Activated CD8-positive, alpha-beta T cell treated with anti-CD3 and anti-CD28 coated beads, Interleukin-2, amount 10 ng/mL, durations not matched to agents 7 days and 5 days (primary cell): Measurements from ENCODE around the gene TBC1D1. TPM values are rescaled to one million over a fixed set of nuclear protein-coding genes. Genes with fewer than 3 reads are reported as not detected.

Experiments
- ATAC-seq: fragments of 150-1000 bp; cut with Tn5 transposase; one replicate; pipeline ENCODE4 v1.10.0; 2021; ENCODE audit warnings: moderate library complexity
- CTCF ChIA-PET: fragments of 350-600 bp; sonication (Branson Sonifier 250); formaldehyde crosslinking; loops from one replicate; lab custom pipeline; 2021; ENCODE audit warnings: antibody characterized with exemption; lab: Charles Lee
- POLR2A ChIA-PET: fragments of 350-600 bp; sonication (Branson Sonifier 250); formaldehyde crosslinking; loops from one replicate; lab custom pipeline; 2021; ENCODE audit warnings: antibody characterized with exemption; lab: Charles Lee
- DNase-seq: peaks from one replicate; pipeline ENCODE4 v3.0.0-alpha.2; 2020
- H3K27ac Mint-ChIP-seq: one replicate; pipeline ENCODE4 v1.8.0; 2021; ENCODE audit warnings: mild to moderate bottlenecking, mixed read lengths
- H3K27me3 Mint-ChIP-seq: one replicate; pipeline ENCODE4 v1.8.0; 2021; ENCODE audit warnings: low read depth, mixed read lengths
- H3K36me3 Mint-ChIP-seq: one replicate; pipeline ENCODE4 v1.8.0; 2021; ENCODE audit warnings: low read depth, mixed read lengths
- H3K4me1 Mint-ChIP-seq: one replicate; pipeline ENCODE4 v1.8.0; 2021; ENCODE audit warnings: low read depth, mixed read lengths
- H3K4me3 Mint-ChIP-seq: one replicate; pipeline ENCODE4 v1.8.0; 2021; ENCODE audit warnings: mild to moderate bottlenecking, mixed read lengths
- H3K9me3 Mint-ChIP-seq: one replicate; pipeline ENCODE4 v1.8.0; 2022; ENCODE audit warnings: mixed read lengths; ENCODE audit not compliant: insufficient read depth
- total RNA-seq, 2 experiments: library from RNA; stranded (reverse); gene quantifications; one replicate each; pipeline ENCODE4 v1.2.3, GENCODE V29; 2021

The TBC1D1 gene
- total RNA-seq, 2 experiments from 2014 or later = 84.4 to 87.6 TPM

GRCh38 chr4:37934096-37934495 is 43.2 kb downstream of the TBC1D1 start:
- Mint-ChIP-seq H3K27me3 (no peaks in the 10 kb centered on the region), H3K36me3 (peaks cover 30% of the 10 kb centered on the region), H3K9me3 (peaks cover 7% of the 10 kb centered on the region), H3K4me3 (no peak overlapping the region), H3K27ac (no peak overlapping the region), H3K4me1 (peaks cover 11% of the 10 kb centered on the region)
- ChIA-PET POLR2A (no interaction called here), CTCF (no interaction called here)
- ATAC-seq (no peak), DNase-seq (no peak)

DNA sequence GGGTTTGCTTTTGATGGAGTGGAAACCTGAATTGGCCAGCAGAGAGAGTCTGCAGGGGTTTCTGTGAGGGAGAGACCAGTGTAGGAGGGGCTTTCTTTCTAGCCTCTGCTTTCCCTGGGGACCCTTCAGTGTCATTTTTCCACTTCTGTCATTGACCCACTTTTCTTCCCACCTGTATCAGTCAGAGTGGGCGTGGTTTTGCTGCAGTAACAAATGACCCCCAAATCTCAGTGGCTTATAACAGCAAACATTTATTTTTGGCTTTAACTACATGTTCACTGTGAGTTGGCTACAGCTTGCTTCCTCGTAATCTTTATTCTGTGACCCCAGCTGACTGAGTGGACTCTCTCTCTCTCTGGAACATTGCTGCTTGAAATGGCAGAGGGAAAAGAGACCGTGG is 43.7 kb downstream of the TBC1D1 start:
- H3K27me3 Mint-ChIP-seq = no peaks in the 10 kb centered on the region
- no peak overlapping the region for H3K4me3 Mint-ChIP-seq
- POLR2A ChIA-PET = no interaction called here
- peaks cover 6% of the 10 kb centered on the region for H3K4me1 Mint-ChIP-seq
- H3K9me3 Mint-ChIP-seq = peaks cover 7% of the 10 kb centered on the region
- peaks cover 29% of the 10 kb centered on the region for H3K36me3 Mint-ChIP-seq
- no peak for DNase-seq
- no peak overlapping the region for H3K27ac Mint-ChIP-seq
- CTCF ChIA-PET = no interaction called here
- ATAC-seq = no peak

GRCh38 chr4:37935026-37935425 is 44.1 kb downstream of the TBC1D1 start:
- ATAC-seq = no peak
- no peak overlapping the region for H3K27ac Mint-ChIP-seq
- H3K4me3 Mint-ChIP-seq = no peak overlapping the region
- ChIA-PET CTCF (no interaction called here), POLR2A (no interaction called here)
- H3K36me3 Mint-ChIP-seq = peaks cover 25% of the 10 kb centered on the region
- DNase-seq = no peak
- no peaks in the 10 kb centered on the region for H3K27me3 Mint-ChIP-seq
- H3K9me3 Mint-ChIP-seq = peaks cover 7% of the 10 kb centered on the region
- H3K4me1 Mint-ChIP-seq = peaks cover 1% of the 10 kb centered on the region

DNA sequence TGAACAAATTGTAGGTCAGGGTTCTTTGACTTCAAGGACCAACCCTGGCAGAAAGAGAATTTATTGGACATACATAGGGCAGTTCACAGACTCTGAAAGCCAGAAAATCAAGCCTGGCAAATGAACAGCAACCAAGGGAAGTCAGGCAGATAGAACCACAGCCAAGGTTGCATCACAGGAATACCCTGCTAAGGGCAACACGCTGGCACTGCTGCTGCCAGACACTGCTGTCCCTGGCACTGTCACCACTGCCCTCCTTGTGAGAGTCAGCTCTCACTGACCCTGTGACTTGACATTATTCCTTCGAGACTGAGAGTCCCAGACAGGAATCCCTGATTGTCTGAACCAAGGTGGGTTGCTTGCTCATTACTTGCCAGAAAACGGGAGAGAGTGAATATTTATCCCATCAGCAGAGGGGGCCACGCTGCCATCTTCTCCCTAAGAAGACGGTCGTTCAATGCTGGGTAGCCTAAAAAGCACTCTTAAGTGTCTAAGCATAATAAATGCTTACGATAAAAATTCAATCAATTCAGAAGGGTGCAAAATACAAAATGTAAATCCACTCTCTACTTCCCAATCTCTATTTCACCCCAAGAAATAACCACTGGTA is 46.1 kb downstream of the TBC1D1 start:
- H3K9me3 Mint-ChIP-seq = peaks cover 7% of the 10 kb centered on the region
- DNase-seq (no peak), ATAC-seq (no peak)
- no peaks in the 10 kb centered on the region for H3K27me3 Mint-ChIP-seq
- ChIA-PET CTCF (no interaction called here), POLR2A (no interaction called here)
- peaks cover 27% of the 10 kb centered on the region for H3K36me3 Mint-ChIP-seq
- H3K4me3 Mint-ChIP-seq = no peak overlapping the region
- no peaks in the 10 kb centered on the region for H3K4me1 Mint-ChIP-seq
- H3K27ac Mint-ChIP-seq = no peak overlapping the region

DNA sequence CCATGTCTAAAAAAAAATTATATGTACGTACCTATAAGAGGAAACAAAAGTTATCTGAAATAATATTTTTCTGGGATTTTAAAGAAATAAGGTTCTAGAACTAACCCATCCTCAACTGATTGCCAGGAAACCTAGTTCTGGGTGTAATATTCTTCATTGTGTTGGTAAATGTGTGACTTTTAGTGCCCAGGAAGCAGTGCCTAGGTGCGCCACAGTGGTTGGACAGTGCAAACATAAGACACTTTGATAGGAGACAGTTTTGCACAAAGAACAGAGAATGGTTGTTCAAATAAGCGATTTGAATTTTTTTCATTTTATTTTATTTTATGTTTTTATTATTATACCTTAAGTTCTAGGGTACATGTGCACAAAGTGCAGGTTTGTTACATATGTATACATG is 47.3 kb downstream of the TBC1D1 start:
- no peak overlapping the region for H3K4me3 Mint-ChIP-seq
- POLR2A ChIA-PET = no interaction called here
- peaks cover 7% of the 10 kb centered on the region for H3K9me3 Mint-ChIP-seq
- no peak for ATAC-seq
- H3K36me3 Mint-ChIP-seq = peaks cover 30% of the 10 kb centered on the region
- no peak overlapping the region for H3K27ac Mint-ChIP-seq
- no peak for DNase-seq
- no peaks in the 10 kb centered on the region for H3K4me1 Mint-ChIP-seq
- H3K27me3 Mint-ChIP-seq = no peaks in the 10 kb centered on the region
- CTCF ChIA-PET = no interaction called here

DNA sequence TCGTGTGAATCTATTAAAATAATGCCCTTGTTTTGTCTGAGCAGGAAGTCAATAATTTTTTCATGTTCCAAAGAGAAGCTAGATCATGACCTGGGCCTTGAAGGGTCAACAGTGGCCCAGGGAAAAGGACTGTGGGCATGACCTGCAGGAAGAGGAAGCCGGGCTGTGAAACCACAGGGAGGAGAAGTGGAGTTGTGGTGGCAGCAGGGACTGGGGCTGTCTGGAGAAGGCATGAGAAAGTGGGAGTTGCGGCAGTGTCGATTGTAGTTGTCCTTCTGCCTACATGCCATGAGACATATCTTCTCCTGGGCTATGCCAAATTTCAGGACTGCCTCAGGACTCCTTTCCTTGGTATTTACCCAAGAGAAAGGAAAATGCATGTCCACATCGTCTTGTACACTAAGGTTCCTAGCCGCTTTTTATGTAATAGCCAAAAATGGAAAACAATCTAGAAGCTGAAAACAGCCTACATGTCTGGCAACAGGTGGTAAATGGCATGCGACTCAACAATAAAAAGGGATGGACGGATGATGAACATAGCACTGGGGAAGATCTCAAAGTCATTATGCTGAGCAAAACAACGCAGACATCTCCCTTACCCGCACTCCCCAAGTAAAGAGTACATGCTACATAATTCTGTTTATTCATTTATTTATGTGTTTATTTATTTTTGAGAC is 55.8 kb downstream of the TBC1D1 start:
- Mint-ChIP-seq H3K27me3 (no peaks in the 10 kb centered on the region), H3K36me3 (peaks cover 32% of the 10 kb centered on the region), H3K27ac (no peak overlapping the region), H3K4me1 (peaks cover 29% of the 10 kb centered on the region), H3K9me3 (no peaks in the 10 kb centered on the region), H3K4me3 (no peak overlapping the region)
- DNase-seq = no peak
- POLR2A ChIA-PET = no interaction called here
- CTCF ChIA-PET = no interaction called here
- ATAC-seq = no peak

DNA sequence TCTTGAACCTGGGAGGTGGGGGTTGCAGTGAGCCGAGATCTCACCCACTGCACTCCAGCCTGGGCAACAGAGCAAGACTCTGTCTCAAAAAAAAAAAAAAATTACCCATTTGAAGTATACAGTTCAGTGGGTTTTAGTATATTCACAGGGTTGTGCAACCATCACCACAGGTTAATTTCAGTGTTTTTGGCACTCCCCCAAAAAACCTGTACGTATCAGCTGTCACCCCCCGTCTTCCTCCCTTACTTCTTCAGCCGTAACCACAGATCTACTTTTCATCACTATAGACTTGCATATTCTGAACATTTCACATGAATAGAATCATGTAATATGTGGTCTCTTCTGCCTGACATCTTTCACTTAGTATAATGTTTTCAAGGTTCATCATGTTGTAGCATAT is 57.7 kb downstream of the TBC1D1 start:
- no peak for DNase-seq
- no peak for ATAC-seq

DNA sequence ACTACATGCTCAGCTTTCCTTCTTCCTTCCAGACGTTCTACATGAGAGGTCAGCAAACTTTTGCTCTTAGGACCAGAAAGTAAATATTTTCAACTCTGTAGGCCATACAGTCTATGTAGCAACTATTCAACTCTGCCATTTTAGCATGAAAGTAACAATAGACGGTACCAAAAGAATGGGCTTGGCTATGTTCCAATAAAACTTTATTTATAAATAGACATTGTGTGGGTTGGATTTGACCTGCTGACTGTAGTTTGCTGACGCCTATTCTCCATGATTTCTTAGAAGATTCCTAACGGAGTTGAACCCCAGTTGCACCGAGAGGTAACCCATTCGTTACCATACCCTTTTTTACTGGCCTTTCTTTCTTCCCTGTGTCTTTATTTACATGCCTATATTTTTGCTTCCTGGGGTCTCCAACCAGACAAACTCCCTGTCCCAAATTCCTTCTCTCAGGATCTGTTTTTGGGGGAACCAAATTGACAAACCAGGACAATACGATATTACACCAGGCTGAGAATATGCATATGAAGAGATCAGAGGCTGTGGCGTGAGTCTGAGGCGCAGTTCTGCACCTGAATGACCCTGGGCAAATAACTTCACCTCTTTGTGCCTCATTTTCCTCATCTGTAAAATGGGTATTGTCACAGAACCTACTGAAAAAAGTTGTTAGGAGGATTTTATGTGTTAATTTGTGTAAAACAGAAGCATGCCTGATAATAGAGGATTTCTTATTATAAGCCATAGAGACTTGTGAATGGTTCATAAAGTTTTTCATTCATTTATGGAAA is 58.9 kb downstream of the TBC1D1 start:
- H3K4me1 Mint-ChIP-seq = peaks cover 29% of the 10 kb centered on the region
- POLR2A ChIA-PET = no interaction called here

More for the DNA sequence above, 57.7 kb downstream of the TBC1D1 start:
- peaks cover 29% of the 10 kb centered on the region for H3K4me1 Mint-ChIP-seq
- ChIA-PET POLR2A (no interaction called here), CTCF (no interaction called here)
- no peaks in the 10 kb centered on the region for H3K27me3 Mint-ChIP-seq
- H3K27ac Mint-ChIP-seq = no peak overlapping the region
- peaks cover 37% of the 10 kb centered on the region for H3K36me3 Mint-ChIP-seq
- H3K9me3 Mint-ChIP-seq = no peaks in the 10 kb centered on the region
- H3K4me3 Mint-ChIP-seq = no peak overlapping the region

GRCh38 chr4:37951461-37952352 is 60.8 kb downstream of the TBC1D1 start:
- no peak for ATAC-seq
- DNase-seq = no peak
- no peaks in the 10 kb centered on the region for H3K27me3 Mint-ChIP-seq
- ChIA-PET POLR2A (no interaction called here), CTCF (interaction anchor here (2.4 kb wide), 1 partner anchor 19 kb away, joined by 9 read pairs; no protein-coding TSS in a partner anchor)
- H3K36me3 Mint-ChIP-seq = peaks cover 33% of the 10 kb centered on the region
- H3K4me3 Mint-ChIP-seq = no peak overlapping the region
- peaks cover 18% of the 10 kb centered on the region for H3K4me1 Mint-ChIP-seq
- no peaks in the 10 kb centered on the region for H3K9me3 Mint-ChIP-seq
- no peak overlapping the region for H3K27ac Mint-ChIP-seq

More for the DNA sequence above, 58.9 kb downstream of the TBC1D1 start:
- Mint-ChIP-seq H3K4me3 (no peak overlapping the region), H3K36me3 (peaks cover 36% of the 10 kb centered on the region), H3K27me3 (no peaks in the 10 kb centered on the region), H3K27ac (no peak overlapping the region), H3K9me3 (no peaks in the 10 kb centered on the region)
- ATAC-seq = no peak
- no peak for DNase-seq
- CTCF ChIA-PET = no interaction called here

DNA sequence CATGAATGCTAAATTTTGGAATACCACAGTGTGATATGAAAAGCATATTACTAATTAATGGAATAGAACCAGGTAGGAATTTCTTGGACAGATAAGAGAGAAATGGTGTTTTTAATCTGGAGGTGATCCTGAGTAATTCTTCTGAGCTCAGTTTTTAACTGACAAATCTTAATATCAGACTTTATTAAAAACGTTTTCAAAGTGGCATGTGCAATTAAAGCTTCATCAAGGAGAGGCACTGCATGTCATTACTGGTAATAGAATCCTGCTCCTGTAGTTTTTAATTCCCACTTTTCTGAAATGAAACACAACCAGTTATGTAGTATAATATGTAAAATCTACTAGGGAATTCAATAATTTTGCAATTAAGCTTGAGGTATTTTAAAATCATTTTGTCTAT is 62.3 kb downstream of the TBC1D1 start:
- H3K4me1 Mint-ChIP-seq = peaks cover 9% of the 10 kb centered on the region
- ATAC-seq = no peak
- H3K36me3 Mint-ChIP-seq = peaks cover 28% of the 10 kb centered on the region
- no peak overlapping the region for H3K4me3 Mint-ChIP-seq
- no peaks in the 10 kb centered on the region for H3K9me3 Mint-ChIP-seq
- ChIA-PET CTCF (interaction anchor here (0.6 to 2.4 kb wide), 2 partner anchors 17 to 82 kb away, joined by 3 to 9 read pairs; no protein-coding TSS in a partner anchor), POLR2A (no interaction called here)
- no peaks in the 10 kb centered on the region for H3K27me3 Mint-ChIP-seq
- DNase-seq = no peak
- no peak overlapping the region for H3K27ac Mint-ChIP-seq

DNA sequence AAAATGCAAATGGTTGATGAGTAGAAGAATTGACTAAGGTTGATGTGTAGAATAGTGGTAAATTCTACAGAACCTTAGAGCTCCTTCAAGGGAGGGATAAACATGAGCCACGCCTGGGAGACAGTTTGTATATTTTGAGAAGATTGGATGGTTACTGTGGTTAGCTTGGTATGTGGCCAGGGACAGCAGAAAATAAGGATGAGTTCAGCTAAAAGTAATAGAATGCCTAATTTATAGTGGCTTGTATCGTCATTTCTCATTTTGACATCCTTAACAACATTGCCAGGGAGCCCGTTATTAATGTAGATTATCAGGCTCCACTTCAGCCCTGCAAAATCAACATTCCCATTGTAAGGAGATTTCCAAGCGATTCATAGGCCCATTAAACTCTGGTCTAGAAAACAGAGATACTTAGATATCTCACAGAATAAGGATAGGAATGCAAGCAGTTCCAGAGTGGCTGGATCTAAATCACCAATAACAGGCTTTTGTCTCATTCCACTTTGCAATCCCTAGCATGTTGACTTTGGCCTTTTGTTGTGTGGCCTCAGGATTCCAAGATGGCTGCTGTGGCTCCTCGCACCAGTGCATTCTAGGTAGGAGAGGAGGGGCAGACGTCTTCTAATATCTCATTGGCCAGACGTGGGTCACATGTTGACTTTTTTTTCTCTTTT is 62.9 kb downstream of the TBC1D1 start:
- DNase-seq = no peak
- Mint-ChIP-seq H3K4me3 (no peak overlapping the region), H3K36me3 (peaks cover 27% of the 10 kb centered on the region), H3K4me1 (peaks cover 3% of the 10 kb centered on the region), H3K27ac (no peak overlapping the region), H3K9me3 (no peaks in the 10 kb centered on the region), H3K27me3 (no peaks in the 10 kb centered on the region)
- CTCF ChIA-PET = interaction anchor here (2.4 kb wide), 1 partner anchor 17 kb away, joined by 9 read pairs; no protein-coding TSS in a partner anchor
- POLR2A ChIA-PET = no interaction called here
- no peak for ATAC-seq
